ENCODE results near the gene ASAP2.

ASAP2 gene

GRCh38 chr2:9207641-9208311 is 1.2 kb downstream of the ASAP2 start:
- no peak for TF ChIP-seq EZH2 (optimal IDR thresholded peaks at IDR 0.05; ENCODE audit: low read depth, low read length)
- no peak for TF ChIP-seq CTCF (IDR thresholded peaks at IDR 0.05; ENCODE audit: low read length)
- TF ChIP-seq EZH2phosphoT487 (IDR thresholded peaks at IDR 0.05; ENCODE audit: low read length): no peak
- H3K4me1 ChIP-seq (ENCODE audit: low read length): peaks cover 9% of the 10 kb centered on the region; the same call in 1 of the 2 replicates
- no peaks in the 10 kb centered on the region for H3K27me3 ChIP-seq (replicated peaks; ENCODE audit: insufficient read depth, low read length)
- peak overlapping the region; percentile 93 for H3K4me3 ChIP-seq (ENCODE audit: low read length)
- H3K27ac ChIP-seq (ENCODE audit: low read length): no peak overlapping the region; the same call in 1 of the 2 replicates
- H3K79me2 ChIP-seq (ENCODE audit: low read length): peaks cover 15% of the 10 kb centered on the region
- peak; percentile 53 for DNase-seq
- H3K36me3 ChIP-seq (replicated peaks; ENCODE audit: insufficient read depth, low read length): no peaks in the 10 kb centered on the region
- peaks cover 5% of the 10 kb centered on the region; the same call in 1 of the 2 replicates for H3F3A ChIP-seq (ENCODE audit: insufficient read depth, low read length)
- no peaks in the 10 kb centered on the region for H3K9me2 ChIP-seq (replicated peaks; ENCODE audit: insufficient read depth, low read length)
- H3K9ac ChIP-seq (ENCODE audit: low read length): peak overlapping the region; percentile 50; the same call in 1 of the 2 replicates
- peak overlapping the region; percentile 97 for H2AFZ ChIP-seq (ENCODE audit: low read length)
- no peaks in the 10 kb centered on the region for H3K9me3 ChIP-seq (replicated peaks; ENCODE audit: insufficient read depth, low read length)
- H3K4me2 ChIP-seq (ENCODE audit: low read depth, low read length): peak overlapping the region; percentile 97
- no peaks in the 10 kb centered on the region for H4K20me1 ChIP-seq (ENCODE audit: insufficient read depth, low read length)

GRCh38 chr2:9208875-9209274 is 2.3 kb downstream of the ASAP2 start:
- peaks cover 9% of the 10 kb centered on the region; the same call in 1 of the 2 replicates for H3K4me1 ChIP-seq (ENCODE audit: low read length)
- H3K4me2 ChIP-seq (ENCODE audit: low read depth, low read length): 0 out of 2 replicates have a peak overlapping the region, but pooled peaks have one; percentile 2
- H3K27me3 ChIP-seq (replicated peaks; ENCODE audit: insufficient read depth, low read length): no peaks in the 10 kb centered on the region
- no peak for DNase-seq
- peaks cover 5% of the 10 kb centered on the region; the same call in 1 of the 2 replicates for H3F3A ChIP-seq (ENCODE audit: insufficient read depth, low read length)
- no peak overlapping the region for H3K9ac ChIP-seq (ENCODE audit: low read length)
- no peak overlapping the region for H3K27ac ChIP-seq (ENCODE audit: low read length)
- no peaks in the 10 kb centered on the region for H3K9me2 ChIP-seq (replicated peaks; ENCODE audit: insufficient read depth, low read length)
- no peak overlapping the region for H2AFZ ChIP-seq (ENCODE audit: low read length)
- H4K20me1 ChIP-seq (ENCODE audit: insufficient read depth, low read length): no peaks in the 10 kb centered on the region
- H3K36me3 ChIP-seq (replicated peaks; ENCODE audit: insufficient read depth, low read length): no peaks in the 10 kb centered on the region
- TF ChIP-seq CTCF (IDR thresholded peaks at IDR 0.05; ENCODE audit: low read length) (no peak), EZH2 (optimal IDR thresholded peaks at IDR 0.05; ENCODE audit: low read depth, low read length) (no peak), EZH2phosphoT487 (IDR thresholded peaks at IDR 0.05; ENCODE audit: low read length) (no peak)
- H3K9me3 ChIP-seq (replicated peaks; ENCODE audit: insufficient read depth, low read length): no peaks in the 10 kb centered on the region
- no peak overlapping the region for H3K4me3 ChIP-seq (ENCODE audit: low read length)
- peaks cover 18% of the 10 kb centered on the region for H3K79me2 ChIP-seq (ENCODE audit: low read length)

GRCh38 chr2:9210030-9210429 is 3.4 kb downstream of the ASAP2 start:
- Histone ChIP-seq H4K20me1 (ENCODE audit: insufficient read depth, low read length) (no peaks in the 10 kb centered on the region), H3K4me3 (ENCODE audit: low read length) (no peak overlapping the region), H3K9me2 (replicated peaks; ENCODE audit: insufficient read depth, low read length) (no peaks in the 10 kb centered on the region), H3K4me2 (ENCODE audit: low read depth, low read length) (no peak overlapping the region), H3K79me2 (ENCODE audit: low read length) (peaks cover 22% of the 10 kb centered on the region), H3K9ac (ENCODE audit: low read length) (no peak overlapping the region), H3K36me3 (replicated peaks; ENCODE audit: insufficient read depth, low read length) (no peaks in the 10 kb centered on the region), H3F3A (ENCODE audit: insufficient read depth, low read length) (peaks cover 5% of the 10 kb centered on the region; the same call in 1 of the 2 replicates), H3K27ac (ENCODE audit: low read length) (no peak overlapping the region), H3K27me3 (replicated peaks; ENCODE audit: insufficient read depth, low read length) (no peaks in the 10 kb centered on the region), H2AFZ (ENCODE audit: low read length) (no peak overlapping the region), H3K9me3 (replicated peaks; ENCODE audit: insufficient read depth, low read length) (no peaks in the 10 kb centered on the region), H3K4me1 (ENCODE audit: low read length) (peaks cover 9% of the 10 kb centered on the region; the same call in 1 of the 2 replicates)
- no peak for TF ChIP-seq CTCF (IDR thresholded peaks at IDR 0.05; ENCODE audit: low read length)
- TF ChIP-seq EZH2 (optimal IDR thresholded peaks at IDR 0.05; ENCODE audit: low read depth, low read length): no peak
- no peak for TF ChIP-seq EZH2phosphoT487 (IDR thresholded peaks at IDR 0.05; ENCODE audit: low read length)
- no peak for DNase-seq
